ENCODE results near the gene CDC42BPA.

CDC42BPA gene

GRCh38 chr1:227227761-227228160 is 90.5 kb downstream of the CDC42BPA start:
- no peak for TF ChIP-seq TAF1 (IDR thresholded peaks at IDR 0.05; ENCODE audit: borderline replicate concordance, insufficient read depth, low read length)
- TF ChIP-seq SIN3A (IDR thresholded peaks at IDR 0.05; ENCODE audit: borderline replicate concordance, insufficient read depth, low read length), result no peak
- TF ChIP-seq FOXP2 (optimal IDR thresholded peaks at IDR 0.05; ENCODE audit: borderline replicate concordance, extremely low read depth, extremely low read length, insufficient read depth), result no peak
- TF ChIP-seq REST (IDR thresholded peaks at IDR 0.05; ENCODE audit: insufficient read depth in 1 of 2, low read depth in 2 of 2, low read length in 2 of 2), result no peak
- TF ChIP-seq POLR2AphosphoS5 (IDR thresholded peaks at IDR 0.05; ENCODE audit: low read depth, low read length), result no peak

- TF ChIP-seq TAF1 (IDR thresholded peaks at IDR 0.05; ENCODE audit: borderline replicate concordance, insufficient read depth, low read length) (no peak), POLR2AphosphoS5 (IDR thresholded peaks at IDR 0.05; ENCODE audit: low read depth, low read length) (no peak), REST (IDR thresholded peaks at IDR 0.05; ENCODE audit: insufficient read depth in 1 of 2, low read depth in 2 of 2, low read length in 2 of 2) (no peak), FOXP2 (optimal IDR thresholded peaks at IDR 0.05; ENCODE audit: borderline replicate concordance, extremely low read depth, extremely low read length, insufficient read depth) (no peak), SIN3A (IDR thresholded peaks at IDR 0.05; ENCODE audit: borderline replicate concordance, insufficient read depth, low read length) (no peak)
Observed at GRCh38 chr1:227225715-227226346, 92.5 kb downstream of the CDC42BPA start.

- TF ChIP-seq FOXP2 (optimal IDR thresholded peaks at IDR 0.05; ENCODE audit: borderline replicate concordance, extremely low read depth, extremely low read length, insufficient read depth) (no peak), REST (IDR thresholded peaks at IDR 0.05; ENCODE audit: insufficient read depth in 1 of 2, low read depth in 2 of 2, low read length in 2 of 2) (no peak), POLR2AphosphoS5 (IDR thresholded peaks at IDR 0.05; ENCODE audit: low read depth, low read length) (no peak)
Observed at GRCh38 chr1:227223171-227223806, 95.0 kb downstream of the CDC42BPA start.

- TF ChIP-seq REST (IDR thresholded peaks at IDR 0.05; ENCODE audit: insufficient read depth in 1 of 2, low read depth in 2 of 2, low read length in 2 of 2) (no peak), SIN3A (IDR thresholded peaks at IDR 0.05; ENCODE audit: borderline replicate concordance, insufficient read depth, low read length) (no peak), POLR2AphosphoS5 (IDR thresholded peaks at IDR 0.05; ENCODE audit: low read depth, low read length) (no peak), TAF1 (IDR thresholded peaks at IDR 0.05; ENCODE audit: borderline replicate concordance, insufficient read depth, low read length) (no peak), FOXP2 (optimal IDR thresholded peaks at IDR 0.05; ENCODE audit: borderline replicate concordance, extremely low read depth, extremely low read length, insufficient read depth) (no peak)
Observed at GRCh38 chr1:227219715-227220292, 98.5 kb downstream of the CDC42BPA start.
